SK-N-SH treated with all-trans-retinoic acid at 6 μM for 48 hours (cell line): Measurements from ENCODE around the gene CHMP2B.
A peak's percentile ranks its signal among the peaks of the same experiment; 100 is the strongest.

Source experiments
- ATAC-seq: fragments of 200-7000 bp; cut with Tn5 transposase; 3 replicates; pipeline ENCODE4 v1.9.1; 2020; ENCODE audit warnings: mild to moderate bottlenecking, moderate library complexity
- ARNTL ChIP-seq: fragments of 450-650 bp; formaldehyde crosslinking; IDR thresholded peaks from 2 replicates; pipeline ENCODE4 v1.5.0; 2020; ENCODE audit warnings: low read depth, mild to moderate bottlenecking, moderate library complexity, borderline replicate concordance
- BACH2 ChIP-seq: fragments of 250-450 bp; sonication (Bioruptor Pico); IDR thresholded peaks from 2 replicates; pipeline ENCODE4 v1.9.0; 2021; ENCODE audit warnings: mild to moderate bottlenecking, borderline replicate concordance
- CSDC2 ChIP-seq: fragments of 250-450 bp; sonication (Bioruptor Pico); IDR thresholded peaks from 2 replicates; pipeline ENCODE4 v1.5.0; 2020; ENCODE audit warnings: mild to moderate bottlenecking, moderate library complexity
- CSRNP3 ChIP-seq: fragments of 250-450 bp; sonication (Bioruptor Pico); IDR thresholded peaks from 2 replicates; pipeline ENCODE4 v1.5.1; 2021; ENCODE audit warnings: mild to moderate bottlenecking, moderate library complexity
- ESRRG ChIP-seq: fragments of 250-450 bp; sonication (Bioruptor Pico); IDR thresholded peaks from 2 replicates; pipeline ENCODE4 v1.6.1; 2021; ENCODE audit warnings: mild to moderate bottlenecking
- GLIS3 ChIP-seq: fragments of 250-450 bp; sonication (Bioruptor Pico); IDR thresholded peaks from 2 replicates; pipeline ENCODE4 v1.5.0; 2020; ENCODE audit warnings: mild to moderate bottlenecking, moderate library complexity
- ISL1 ChIP-seq: fragments of 250-450 bp; sonication (Bioruptor Pico); IDR thresholded peaks from 2 replicates; pipeline ENCODE4 v2.1.2; 2022; ENCODE audit warnings: mild to moderate bottlenecking, moderate library complexity
- OSR1 ChIP-seq: fragments of 250-450 bp; sonication (Bioruptor Pico); IDR thresholded peaks from 2 replicates; pipeline ENCODE4 v1.8.0; 2022; ENCODE audit warnings: moderate library complexity, mild to moderate bottlenecking, inconsistent platforms
- POU6F1 ChIP-seq: fragments of 250-450 bp; sonication (Bioruptor Pico); IDR thresholded peaks from 2 replicates; pipeline ENCODE4 v1.8.0; 2021; ENCODE audit warnings: low read depth, mild to moderate bottlenecking, moderate library complexity, borderline replicate concordance
- PPARA ChIP-seq: fragments of 250-450 bp; sonication (Bioruptor Pico); IDR thresholded peaks from 2 replicates; pipeline ENCODE4 v1.5.0; 2020; ENCODE audit warnings: mild to moderate bottlenecking, borderline replicate concordance
- RARB ChIP-seq: fragments of 250-450 bp; sonication (Bioruptor Pico); IDR thresholded peaks from 2 replicates; pipeline ENCODE4 v1.8.0; 2021; ENCODE audit warnings: mild to moderate bottlenecking, moderate library complexity
- SNAI2 ChIP-seq: fragments of 250-450 bp; sonication (Bioruptor Pico); IDR thresholded peaks from 2 replicates; pipeline ENCODE4 v1.5.0; 2020; ENCODE audit warnings: mild to moderate bottlenecking, moderate library complexity
- TCF4 ChIP-seq: fragments of 250-450 bp; sonication (Bioruptor Pico); IDR thresholded peaks from 2 replicates; pipeline ENCODE4 v1.8.0; 2021; ENCODE audit warnings: mild to moderate bottlenecking, moderate library complexity, borderline replicate concordance
- TOX ChIP-seq: fragments of 250-450 bp; sonication (Bioruptor Pico); IDR thresholded peaks from 2 replicates; pipeline ENCODE4 v1.8.0; 2021; ENCODE audit warnings: mild to moderate bottlenecking, moderate library complexity, borderline replicate concordance
- TSHZ2 ChIP-seq: fragments of 250-450 bp; sonication (Bioruptor Pico); IDR thresholded peaks from 2 replicates; pipeline ENCODE4 v1.5.0; 2020; ENCODE audit warnings: mild to moderate bottlenecking, moderate library complexity
- ZFP3 ChIP-seq: fragments of 250-450 bp; sonication (Bioruptor Pico); IDR thresholded peaks from 2 replicates; pipeline ENCODE4 v1.5.0; 2020; ENCODE audit warnings: mild to moderate bottlenecking, moderate library complexity
- ZFP30 ChIP-seq: fragments of 450-650 bp; formaldehyde crosslinking; IDR thresholded peaks from 2 replicates; pipeline ENCODE4 v1.5.0; 2022; ENCODE audit warnings: mild to moderate bottlenecking, moderate library complexity
- ZNF565 ChIP-seq: fragments of 450-650 bp; formaldehyde crosslinking; conservative IDR thresholded peaks from 2 replicates; pipeline ENCODE4 v1.5.0; 2020; ENCODE audit warnings: low read depth, mild to moderate bottlenecking, moderate library complexity
- ZNF70 ChIP-seq: fragments of 450-650 bp; formaldehyde crosslinking; IDR thresholded peaks from 2 replicates; pipeline ENCODE4 v1.5.0; 2020; ENCODE audit warnings: mild to moderate bottlenecking, moderate library complexity
- ZNF8 ChIP-seq: fragments of 450-650 bp; formaldehyde crosslinking; IDR thresholded peaks from 2 replicates; pipeline ENCODE4 v1.5.0; 2020; ENCODE audit warnings: mild to moderate bottlenecking, moderate library complexity

The CHMP2B gene

GRCh38 chr3:87227104-87227834 is at the start of gene CHMP2B:
Gene CHMP2B (plus strand): TSS chr3:87227309. CDS start chr3:87227523, 214 bp downstream.
- peak; percentile 97 for ATAC-seq
- TF ChIP-seq ZFP30, result no peak
- TF ChIP-seq TSHZ2 (CRISPR knock-in tag), result no peak
- no peak for TF ChIP-seq OSR1 (CRISPR knock-in tag)
- TF ChIP-seq ZNF565 (CRISPR knock-in tag), result no peak
- TF ChIP-seq RARB (CRISPR knock-in tag), result no peak
- no peak for TF ChIP-seq TCF4 (CRISPR knock-in tag)
- TF ChIP-seq ARNTL (CRISPR knock-in tag), result no peak
- no peak for TF ChIP-seq POU6F1 (CRISPR knock-in tag)
- TF ChIP-seq CSDC2, result no peak

GRCh38 chr3:87179642-87180041 is 47.5 kb upstream of the CHMP2B start:
- ATAC-seq, result no peak
- no peak for TF ChIP-seq OSR1 (CRISPR knock-in tag)
- TF ChIP-seq SNAI2 (CRISPR knock-in tag), result no peak
- TF ChIP-seq ZNF565 (CRISPR knock-in tag), result no peak

- TF ChIP-seq ZNF8 (no peak), ZFP30 (no peak), GLIS3 (CRISPR knock-in tag) (no peak), CSDC2 (no peak), ZNF565 (CRISPR knock-in tag) (no peak), OSR1 (CRISPR knock-in tag) (no peak), ZFP3 (CRISPR knock-in tag) (no peak), RARB (CRISPR knock-in tag) (no peak), CSRNP3 (CRISPR knock-in tag) (no peak), ZNF70 (CRISPR knock-in tag) (no peak), TCF4 (CRISPR knock-in tag) (no peak), PPARA (CRISPR knock-in tag) (no peak), BACH2 (no peak)
- ATAC-seq, result no peak
Measured at GRCh38 chr3:87181551-87181950, 45.6 kb upstream of the CHMP2B start.

- no peak for TF ChIP-seq GLIS3 (CRISPR knock-in tag)
- no peak for TF ChIP-seq POU6F1 (CRISPR knock-in tag)
- TF ChIP-seq TOX (CRISPR knock-in tag), result no peak
- no peak for TF ChIP-seq ISL1 (CRISPR knock-in tag)
- no peak for TF ChIP-seq ESRRG
- ATAC-seq, result no peak
Measured at GRCh38 chr3:87182023-87182422, 45.1 kb upstream of the CHMP2B start.
